ENCODE results near the gene IWS1. TPM values are rescaled to one million over a fixed set of nuclear protein-coding genes. Genes with fewer than 3 reads are reported as not detected.

The IWS1 gene
- total RNA-seq, 2 donors from 2014 or later: 91.4 to 107 TPM

GRCh38 chr2:127511090-127511695 lies 15.1 kb downstream of the IWS1 start:
- Histone ChIP-seq H3K27ac (ENCODE audit: low read depth, low read length) (no peak overlapping the region), H3K27me3 (ENCODE audit: control insufficient read depth, insufficient read depth, low read length, poor library complexity, severe bottlenecking) (no peaks in the 10 kb centered on the region), H3K36me3 (ENCODE audit: control insufficient read depth, insufficient read depth, low read length) (peaks cover 92% of the 10 kb centered on the region), H3K9ac (ENCODE audit: extremely low read depth, low read length, poor library complexity, severe bottlenecking) (no peak overlapping the region), H3K9me3 (ENCODE audit: control insufficient read depth, low read length) (no peaks in the 10 kb centered on the region), H3K4me1 (ENCODE audit: control insufficient read depth, insufficient read depth, low read length) (peaks cover 14% of the 10 kb centered on the region), H3K4me3 (ENCODE audit: low read length) (no peak overlapping the region)
- no peak for DNase-seq
- no peak overlapping the region for H3K4me3 Mint-ChIP-seq
- H3K27ac Mint-ChIP-seq: peak overlapping the region; percentile 59
- H3K27me3 Mint-ChIP-seq (ENCODE audit: insufficient read depth): no peaks in the 10 kb centered on the region
- H3K36me3 Mint-ChIP-seq (ENCODE audit: low read depth): peaks cover 41% of the 10 kb centered on the region
- 92 to 95% methylated on average over 5 to 6 of the region's 6 CpGs for WGBS, 2 experiments (ENCODE audit: insufficient coverage in 1 of 2, insufficient read length in 1 of 2)
- no peaks in the 10 kb centered on the region for H3K9me3 Mint-ChIP-seq
- no peak for TF ChIP-seq CTCF (conservative IDR thresholded peaks at IDR 0.05)
- H3K4me1 Mint-ChIP-seq: peaks cover 48% of the 10 kb centered on the region

- H3K27ac Mint-ChIP-seq: no peak overlapping the region
Measured at GRCh38 chr2:127510073-127510472, 16.2 kb downstream of the IWS1 start.

GRCh38 chr2:127508631-127509034 lies 17.7 kb downstream of the IWS1 start:
- H3K36me3 Mint-ChIP-seq (ENCODE audit: low read depth): peaks cover 44% of the 10 kb centered on the region
- TF ChIP-seq CTCF (conservative IDR thresholded peaks at IDR 0.05): no peak
- Histone ChIP-seq H3K27ac (ENCODE audit: low read depth, low read length) (no peak overlapping the region), H3K36me3 (ENCODE audit: control insufficient read depth, insufficient read depth, low read length) (peaks cover 92% of the 10 kb centered on the region), H3K4me3 (ENCODE audit: low read length) (no peak overlapping the region), H3K27me3 (ENCODE audit: control insufficient read depth, insufficient read depth, low read length, poor library complexity, severe bottlenecking) (no peaks in the 10 kb centered on the region), H3K4me1 (ENCODE audit: control insufficient read depth, insufficient read depth, low read length) (peaks cover 6% of the 10 kb centered on the region), H3K9ac (ENCODE audit: extremely low read depth, low read length, poor library complexity, severe bottlenecking) (no peak overlapping the region), H3K9me3 (ENCODE audit: control insufficient read depth, low read length) (no peaks in the 10 kb centered on the region)
- H3K4me3 Mint-ChIP-seq: no peak overlapping the region
- WGBS, 2 experiments (ENCODE audit: insufficient coverage in 1 of 2, insufficient read length in 1 of 2): 86 to 94% methylated on average over 1 to 3 of the region's 3 CpGs
- peaks cover 24% of the 10 kb centered on the region for H3K4me1 Mint-ChIP-seq
- no peaks in the 10 kb centered on the region for H3K27me3 Mint-ChIP-seq (ENCODE audit: insufficient read depth)
- H3K9me3 Mint-ChIP-seq: no peaks in the 10 kb centered on the region
- peak overlapping the region; percentile 62 for H3K27ac Mint-ChIP-seq
- no peak for DNase-seq

More at GRCh38 chr2:127510073-127510472, 16.2 kb downstream of the IWS1 start:
- no peak for TF ChIP-seq CTCF (conservative IDR thresholded peaks at IDR 0.05)
- Histone ChIP-seq H3K36me3 (ENCODE audit: control insufficient read depth, insufficient read depth, low read length) (peaks cover 90% of the 10 kb centered on the region), H3K9me3 (ENCODE audit: control insufficient read depth, low read length) (no peaks in the 10 kb centered on the region), H3K4me1 (ENCODE audit: control insufficient read depth, insufficient read depth, low read length) (peaks cover 14% of the 10 kb centered on the region), H3K27me3 (ENCODE audit: control insufficient read depth, insufficient read depth, low read length, poor library complexity, severe bottlenecking) (no peaks in the 10 kb centered on the region), H3K4me3 (ENCODE audit: low read length) (no peak overlapping the region), H3K27ac (ENCODE audit: low read depth, low read length) (no peak overlapping the region), H3K9ac (ENCODE audit: extremely low read depth, low read length, poor library complexity, severe bottlenecking) (no peak overlapping the region)
- no peak for DNase-seq
- Mint-ChIP-seq H3K4me3 (no peak overlapping the region), H3K9me3 (no peaks in the 10 kb centered on the region), H3K4me1 (peaks cover 36% of the 10 kb centered on the region), H3K27me3 (ENCODE audit: insufficient read depth) (no peaks in the 10 kb centered on the region), H3K36me3 (ENCODE audit: low read depth) (peaks cover 37% of the 10 kb centered on the region)
- WGBS, 2 experiments (ENCODE audit: insufficient coverage in 1 of 2, insufficient read length in 1 of 2): 94 to 97% methylated on average over 2 of the region's 2 CpGs
